HCT116 (cell line): Measurements from ENCODE around the gene GRK5. TPM values are rescaled to one million over a fixed set of nuclear protein-coding genes. Genes with fewer than 3 reads are reported as not detected.

Source experiments
- ATAC-seq: fragments of 200-7000 bp; cut with Tn5 transposase; 2 replicates; pipeline ENCODE4 v1.9.1; 2020; ENCODE audit warnings: mild to moderate bottlenecking, moderate library complexity
- BruUV-seq: library from RNA; stranded (reverse); fragments of 400-500 nt; replicated peaks from 2 replicates; lab custom pipeline; 2021; lab: Mats Ljungman, UMichigan
- CTCF ChIA-PET: fragments of 300-600 bp; sonication (Branson Sonifier 250); formaldehyde crosslinking; loops from one replicate; lab custom pipeline; 2021; ENCODE audit warnings: antibody characterized with exemption; lab: Charles Lee
- POLR2A ChIA-PET: fragments of 300-600, 350-600 bp; sonication (Branson Sonifier 250); formaldehyde crosslinking; loops from one replicate; lab custom pipeline; 2021; ENCODE audit warnings: antibody characterized with exemption; lab: Charles Lee
- RAD21 ChIA-PET, 2 experiments: fragments of 300-600 bp; sonication (Branson Sonifier 250); formaldehyde crosslinking; loops; one replicate each; lab custom pipeline; 2023; ENCODE audit warnings: low total read pairs in 2 of 2; ENCODE audit not compliant: uncharacterized antibody in 2 of 2, unreplicated experiment in 2 of 2, low non-redundant PET in 1 of 2; lab: Charles Lee
- DNase-seq: peaks from one replicate; pipeline ENCODE4 v3.0.0-alpha.2; 2010; ENCODE audit warnings: low read depth, low spot score
- H2AFZ ChIP-seq: fragments of 200-600 bp; shearing (Covaris generic), sonication (generic); 2 replicates; pipeline ENCODE4 v1.6.1; 2017; ENCODE audit warnings: low read depth, mixed run types, mixed read lengths, antibody characterized with exemption, low read length; ENCODE audit not compliant: poor library complexity, severe bottlenecking
- H3K27ac ChIP-seq: 2 replicates; pipeline ENCODE4 v1.5.1; 2012; ENCODE audit warnings: low read depth, low read length
- H3K27me3 ChIP-seq: fragments of 200-600 bp; sonication (generic); 2 replicates; pipeline ENCODE4 v1.6.1; 2016; ENCODE audit warnings: mixed run types, low read length, mixed read lengths; ENCODE audit not compliant: insufficient read depth
- H3K36me3 ChIP-seq, 2 experiments: fragments of 200-500 bp in 1 of 2; fragments of 200-600 bp in 1 of 2; sonication (Bioruptor generic) in 1 of 2; sonication (generic) in 1 of 2; 2 replicates each; pipeline versions ENCODE4 v1.5.1 to v1.6.1; 2014 to 2016; ENCODE audit warnings: low read length in 2 of 2, inconsistent platforms in 1 of 2, mixed read lengths in 1 of 2, mixed run types in 1 of 2; ENCODE audit not compliant: insufficient read depth in 2 of 2, control insufficient read depth in 1 of 2
- H3K4me1 ChIP-seq, 2 experiments: fragments of 200-600 bp in 1 of 2; sonication (generic) in 1 of 2; 2 replicates each; pipeline versions ENCODE4 v1.5.1 to v1.6.1; 2012 to 2017; ENCODE audit warnings: low read length in 2 of 2, inconsistent platforms in 1 of 2, mild to moderate bottlenecking in 1 of 2, mixed read lengths in 1 of 2, mixed run types in 1 of 2, moderate library complexity in 1 of 2; ENCODE audit not compliant: insufficient read depth in 2 of 2, control insufficient read depth in 1 of 2
- H3K4me2 ChIP-seq: fragments of 200-600 bp; sonication (generic); 2 replicates; pipeline ENCODE4 v1.6.1; 2017; ENCODE audit warnings: mixed run types, low read length, mixed read lengths
- H3K4me3 ChIP-seq, 2 experiments: fragments of 200-600 bp in 1 of 2; sonication (generic) in 1 of 2; replicated peaks in 1 of 2; 2 replicates each; pipeline ENCODE4 v1.5.1; 2011 to 2016; ENCODE audit warnings: low read length in 2 of 2, control low read depth in 1 of 2, low read depth in 1 of 2, mild to moderate bottlenecking in 1 of 2, mixed read lengths in 1 of 2, mixed run types in 1 of 2
- H3K79me2 ChIP-seq: fragments of 200-600 bp; sonication (generic); 2 replicates; pipeline ENCODE4 v1.6.1; 2017; ENCODE audit warnings: mild to moderate bottlenecking, mixed run types, low read length, moderate library complexity, mixed read lengths; ENCODE audit not compliant: insufficient read depth
- H3K9ac ChIP-seq: fragments of 200-600 bp; sonication (generic); 2 replicates; pipeline ENCODE4 v1.6.1; 2016; ENCODE audit warnings: low read length, mixed read lengths
- H3K9me2 ChIP-seq: fragments of 200-600 bp; sonication (generic), shearing (Covaris generic); 2 replicates; pipeline ENCODE4 v1.6.1; 2017; ENCODE audit warnings: mixed run types, mild to moderate bottlenecking, moderate library complexity; ENCODE audit not compliant: insufficient read depth
- H3K9me3 ChIP-seq, 2 experiments: fragments of 200-500 bp in 1 of 2; fragments of 200-600 bp in 1 of 2; sonication (Bioruptor generic) in 1 of 2; sonication (generic) in 1 of 2; 2 replicates each; pipeline ENCODE4 v1.6.1; 2014 to 2017; ENCODE audit warnings: low read length in 2 of 2, mixed read lengths in 2 of 2, inconsistent platforms in 1 of 2, low read depth in 1 of 2, mild to moderate bottlenecking in 1 of 2, mixed run types in 1 of 2, moderate library complexity in 1 of 2; ENCODE audit not compliant: control insufficient read depth in 1 of 2, insufficient read depth in 1 of 2
- H4K20me1 ChIP-seq: fragments of 200-600 bp; sonication (generic), shearing (Covaris generic); 2 replicates; pipeline ENCODE4 v1.6.1; 2017; ENCODE audit warnings: mixed run types, mild to moderate bottlenecking, moderate library complexity; ENCODE audit not compliant: insufficient read depth
- CEBPB ChIP-seq: IDR thresholded peaks from 2 replicates; pipeline ENCODE4 v1.6.1; 2012; ENCODE audit warnings: low read depth
- ZBTB33 ChIP-seq: IDR thresholded peaks from 2 replicates; pipeline ENCODE4 v1.6.1; 2011; ENCODE audit warnings: mild to moderate bottlenecking, low read length, moderate library complexity; ENCODE audit not compliant: insufficient replicate concordance; ENCODE audit errors: extremely low read depth
- intact Hi-C: fragments of 100-400 bp; cut with micrococcal nuclease; formaldehyde crosslinking; loops from 2 replicates; pipeline ENCODE4 v1.10.0; 2022
- total RNA-seq: library from RNA; stranded (reverse); gene quantifications from one replicate; pipeline ENCODE4 v1.2.1, GENCODE V29; 2021; ENCODE audit not compliant: unreplicated experiment
- TF ChIP-seq, protein P1 (sequence below), 3 experiments: fragments of 200-600 bp in 1 of 3; sonication (generic) in 1 of 3; IDR thresholded peaks in 2 of 3; conservative IDR thresholded peaks in 1 of 3; 2 replicates each; pipeline ENCODE4 v1.5.1; 2012 to 2017; ENCODE audit warnings: low read depth in 2 of 3, low read length in 2 of 3, antibody characterized with exemption in 1 of 3, borderline replicate concordance in 1 of 3, control low read depth in 1 of 3, mild to moderate bottlenecking in 1 of 3, mixed read lengths in 1 of 3, mixed run types in 1 of 3, moderate library complexity in 1 of 3; ENCODE audit not compliant: insufficient read depth in 1 of 3

Gene GRK5
- total RNA-seq, 1 experiment from 2014 or later: 7.3 TPM

DNA sequence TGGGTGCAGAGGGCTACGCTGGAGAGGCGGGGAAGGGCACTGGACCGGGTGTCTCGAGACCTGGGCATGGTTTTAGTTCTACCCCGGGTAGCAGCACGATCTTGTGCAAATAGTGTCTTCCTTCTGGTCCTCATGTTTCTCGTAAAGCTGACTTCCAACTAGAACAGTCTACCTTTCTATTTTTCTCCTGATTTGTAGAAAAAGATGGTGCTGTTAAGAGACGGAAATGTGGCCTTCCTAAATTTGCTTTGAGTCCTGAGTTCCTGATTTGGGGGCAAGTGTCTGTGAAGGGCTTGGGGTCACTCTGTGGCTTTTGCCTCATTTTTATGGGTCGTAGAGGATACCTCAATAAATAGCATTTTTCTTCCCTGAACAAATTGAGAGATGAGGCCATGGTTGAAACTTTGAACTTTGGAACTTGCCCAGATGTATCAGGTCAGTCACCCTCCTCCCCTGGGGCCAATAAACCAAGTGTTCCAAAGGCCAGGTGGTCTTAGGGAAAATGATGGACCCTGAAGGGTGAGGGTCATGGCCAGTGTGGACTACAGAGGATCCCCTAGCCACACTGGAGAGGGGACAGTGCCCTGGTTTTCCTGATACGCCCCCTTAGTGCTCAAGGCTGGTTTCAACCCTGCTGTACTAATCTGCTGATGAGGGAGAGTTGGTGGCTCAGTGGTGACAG is 45.2 kb downstream of the GRK5 start:
- Histone ChIP-seq H3K4me2 (peak overlapping the region; percentile 78), H3K27ac (peak overlapping the region; percentile 93)
- intact Hi-C loops: loop anchor here (1.0 to 5.0 kb wide), 2 partner anchors 19 to 65 kb away; no protein-coding TSS in a partner anchor

More for the DNA sequence above, 45.2 kb downstream of the GRK5 start:
- Histone ChIP-seq H3K9me3 (no peaks in the 10 kb centered on the region), H3K9me2 (no peaks in the 10 kb centered on the region), H3K4me3 (peak overlapping the region in 1 of 2 experiments; percentile 43; a peak in 1 of 4 replicates), H3K4me1 (peaks cover 40 to 69% of the 10 kb centered on the region in 2 experiments), H4K20me1 (no peaks in the 10 kb centered on the region), H3K79me2 (no peaks in the 10 kb centered on the region), H3K9ac (peak overlapping the region; percentile 66), H2AFZ (no peak overlapping the region), H3K27me3 (no peaks in the 10 kb centered on the region), H3K36me3 (no peaks in the 10 kb centered on the region)
- no peak for ATAC-seq
- ChIA-PET CTCF (interaction anchor here (0.8 kb wide), 1 partner anchor 43 kb away, joined by 3 read pairs; no protein-coding TSS in a partner anchor), POLR2A (interaction anchor here (0.6 to 2.7 kb wide), 7 partner anchors 11 to 251 kb away, joined by 4 to 19 read pairs (median 4); partner anchors contain the start of gene GRK5), RAD21 (no interaction called here)
- TF ChIP-seq ZBTB33 (no peak), CEBPB (no peak)
- TF ChIP-seq, protein P1, sequence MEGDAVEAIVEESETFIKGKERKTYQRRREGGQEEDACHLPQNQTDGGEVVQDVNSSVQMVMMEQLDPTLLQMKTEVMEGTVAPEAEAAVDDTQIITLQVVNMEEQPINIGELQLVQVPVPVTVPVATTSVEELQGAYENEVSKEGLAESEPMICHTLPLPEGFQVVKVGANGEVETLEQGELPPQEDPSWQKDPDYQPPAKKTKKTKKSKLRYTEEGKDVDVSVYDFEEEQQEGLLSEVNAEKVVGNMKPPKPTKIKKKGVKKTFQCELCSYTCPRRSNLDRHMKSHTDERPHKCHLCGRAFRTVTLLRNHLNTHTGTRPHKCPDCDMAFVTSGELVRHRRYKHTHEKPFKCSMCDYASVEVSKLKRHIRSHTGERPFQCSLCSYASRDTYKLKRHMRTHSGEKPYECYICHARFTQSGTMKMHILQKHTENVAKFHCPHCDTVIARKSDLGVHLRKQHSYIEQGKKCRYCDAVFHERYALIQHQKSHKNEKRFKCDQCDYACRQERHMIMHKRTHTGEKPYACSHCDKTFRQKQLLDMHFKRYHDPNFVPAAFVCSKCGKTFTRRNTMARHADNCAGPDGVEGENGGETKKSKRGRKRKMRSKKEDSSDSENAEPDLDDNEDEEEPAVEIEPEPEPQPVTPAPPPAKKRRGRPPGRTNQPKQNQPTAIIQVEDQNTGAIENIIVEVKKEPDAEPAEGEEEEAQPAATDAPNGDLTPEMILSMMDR (IDR thresholded peaks at IDR 0.05 in 2 of 3, conservative IDR thresholded peaks at IDR 0.05 in 1 of 3; ENCODE audit: borderline replicate concordance in 1 of 3, insufficient read depth in 1 of 3, low read depth in 2 of 3, low read length in 2 of 3): no peak
- no peak for DNase-seq
- no TSS peak for BruUV-seq
